AG04449 (cell line): ENCODE data around the gene CDHR3.

ENCODE experiments used
- CTCF ChIA-PET: fragments of 350-600 bp; formaldehyde crosslinking; extraction: SDS; loops from one replicate; lab custom pipeline; 2021; ENCODE audit warnings: antibody characterized with exemption; lab: Yijun Ruan, JAX
- POLR2A ChIA-PET: fragments of 400-600, 350-600 bp; formaldehyde crosslinking; extraction: SDS; loops from one replicate; lab custom pipeline; 2020; ENCODE audit warnings: antibody characterized with exemption, inconsistent platforms; lab: Yijun Ruan, JAX
- DNase-seq: peaks from one replicate; pipeline ENCODE4 v3.0.0-alpha.2; 2010; ENCODE audit warnings: low read depth, low spot score
- H3K4me3 ChIP-seq: 2 replicates; pipeline ENCODE4 v1.5.1; 2011; ENCODE audit warnings: low read depth, mild to moderate bottlenecking, control low read depth, low read length
- TF ChIP-seq, protein P1 (sequence below): IDR thresholded peaks from one replicate; pipeline ENCODE4 v1.5.1; 2011; ENCODE audit warnings: mild to moderate bottlenecking, moderate library complexity, low read length, control low read depth, inconsistent platforms; ENCODE audit not compliant: insufficient read depth; ENCODE audit errors: missing control alignments

Gene CDHR3

DNA sequence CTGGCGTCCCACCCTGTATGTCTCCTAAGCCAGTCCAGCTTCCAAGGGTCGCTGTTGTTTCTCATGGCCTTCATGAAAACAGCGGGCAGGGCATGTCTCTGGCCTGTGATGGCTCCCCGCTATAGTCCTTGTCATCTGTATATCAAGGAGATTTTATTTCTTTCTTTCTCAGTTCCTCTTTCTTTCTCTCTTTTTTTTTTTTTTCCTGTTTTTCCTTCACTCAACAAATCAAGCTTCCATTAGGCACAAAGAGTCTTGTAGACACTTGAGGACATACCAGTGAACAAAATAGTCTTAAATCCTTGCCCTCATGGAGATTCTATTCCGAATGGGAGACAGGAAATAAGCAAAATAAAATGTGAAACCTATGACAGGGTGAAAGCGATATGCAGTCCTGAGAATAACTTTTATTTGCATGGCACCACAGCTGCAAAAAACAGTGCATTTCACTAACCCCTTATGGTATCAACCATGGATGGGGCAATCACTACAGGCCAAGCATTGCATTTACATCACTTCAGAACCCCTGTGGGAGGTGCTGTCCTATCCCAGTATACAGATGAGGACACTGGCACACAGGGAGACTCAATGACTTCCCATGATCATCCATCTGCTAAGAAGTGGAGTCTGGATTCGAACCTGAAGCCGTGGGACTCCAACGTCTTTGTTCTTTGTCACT, 98.4 kb downstream of the CDHR3 start:
- H3K4me3 ChIP-seq, result no peak overlapping the region
- DNase-seq, result no peak
- TF ChIP-seq, protein P1, sequence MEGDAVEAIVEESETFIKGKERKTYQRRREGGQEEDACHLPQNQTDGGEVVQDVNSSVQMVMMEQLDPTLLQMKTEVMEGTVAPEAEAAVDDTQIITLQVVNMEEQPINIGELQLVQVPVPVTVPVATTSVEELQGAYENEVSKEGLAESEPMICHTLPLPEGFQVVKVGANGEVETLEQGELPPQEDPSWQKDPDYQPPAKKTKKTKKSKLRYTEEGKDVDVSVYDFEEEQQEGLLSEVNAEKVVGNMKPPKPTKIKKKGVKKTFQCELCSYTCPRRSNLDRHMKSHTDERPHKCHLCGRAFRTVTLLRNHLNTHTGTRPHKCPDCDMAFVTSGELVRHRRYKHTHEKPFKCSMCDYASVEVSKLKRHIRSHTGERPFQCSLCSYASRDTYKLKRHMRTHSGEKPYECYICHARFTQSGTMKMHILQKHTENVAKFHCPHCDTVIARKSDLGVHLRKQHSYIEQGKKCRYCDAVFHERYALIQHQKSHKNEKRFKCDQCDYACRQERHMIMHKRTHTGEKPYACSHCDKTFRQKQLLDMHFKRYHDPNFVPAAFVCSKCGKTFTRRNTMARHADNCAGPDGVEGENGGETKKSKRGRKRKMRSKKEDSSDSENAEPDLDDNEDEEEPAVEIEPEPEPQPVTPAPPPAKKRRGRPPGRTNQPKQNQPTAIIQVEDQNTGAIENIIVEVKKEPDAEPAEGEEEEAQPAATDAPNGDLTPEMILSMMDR, result no peak
- CTCF ChIA-PET, result interaction anchor here (1.2 to 2.6 kb wide), 5 partner anchors 88 to 105 kb away, joined by 3 to 24 read pairs (median 5); no protein-coding TSS in a partner anchor
- POLR2A ChIA-PET, result no interaction called here

DNA sequence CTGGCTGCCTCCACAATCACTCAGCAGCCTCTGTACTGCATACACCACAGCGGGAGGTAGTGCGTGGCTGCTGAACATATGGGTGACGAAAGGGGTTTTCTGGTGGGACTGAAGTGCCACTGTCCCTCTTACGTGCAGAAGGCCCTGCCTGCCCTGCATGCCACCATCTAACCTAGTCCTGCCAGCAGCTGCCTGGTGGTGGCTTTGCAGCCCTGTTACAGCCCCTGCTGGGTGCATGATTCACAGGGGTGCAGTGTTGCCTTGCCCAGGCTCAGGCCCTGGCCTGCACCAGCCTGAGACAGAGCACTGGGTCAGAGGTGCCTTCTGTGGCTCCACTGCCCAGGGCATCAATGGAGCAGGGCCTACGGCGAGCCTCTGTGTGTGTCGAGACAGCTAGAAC, 98.9 kb downstream of the CDHR3 start:
- H3K4me3 ChIP-seq, result no peak overlapping the region
- ChIA-PET POLR2A (no interaction called here), CTCF (interaction anchor here (1.4 to 2.6 kb wide), 3 partner anchors 92 to 104 kb away, joined by 3 to 24 read pairs (median 14); no protein-coding TSS in a partner anchor)
- DNase-seq, result no peak
- TF ChIP-seq, protein P1, result no peak

DNA sequence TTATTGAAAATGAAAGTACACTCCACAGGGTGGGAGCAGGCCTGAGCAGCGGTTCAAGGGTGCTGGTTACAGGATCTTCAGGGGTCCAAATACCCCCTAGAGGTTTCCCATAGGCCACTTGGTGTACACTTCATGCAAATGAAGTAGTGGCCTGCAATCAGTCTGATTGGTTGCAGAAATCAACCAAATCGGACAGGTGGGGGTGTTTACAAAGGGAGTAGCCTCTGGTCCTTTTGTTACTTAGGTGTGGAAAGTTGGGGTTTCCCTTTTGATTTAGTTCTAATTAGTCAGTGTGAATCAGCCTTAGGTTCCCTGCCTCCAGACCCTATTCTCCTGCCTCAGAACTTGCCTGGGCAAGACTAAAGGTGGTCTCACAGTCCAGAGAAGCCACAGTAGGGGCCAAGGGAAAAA, 99.5 kb downstream of the CDHR3 start:
- no peak for DNase-seq
- H3K4me3 ChIP-seq, result no peak overlapping the region
- CTCF ChIA-PET, result interaction anchor here (2.6 kb wide), 1 partner anchor 104 kb away, joined by 14 read pairs; no protein-coding TSS in a partner anchor
- POLR2A ChIA-PET, result no interaction called here
- TF ChIP-seq, protein P1, result no peak

DNA sequence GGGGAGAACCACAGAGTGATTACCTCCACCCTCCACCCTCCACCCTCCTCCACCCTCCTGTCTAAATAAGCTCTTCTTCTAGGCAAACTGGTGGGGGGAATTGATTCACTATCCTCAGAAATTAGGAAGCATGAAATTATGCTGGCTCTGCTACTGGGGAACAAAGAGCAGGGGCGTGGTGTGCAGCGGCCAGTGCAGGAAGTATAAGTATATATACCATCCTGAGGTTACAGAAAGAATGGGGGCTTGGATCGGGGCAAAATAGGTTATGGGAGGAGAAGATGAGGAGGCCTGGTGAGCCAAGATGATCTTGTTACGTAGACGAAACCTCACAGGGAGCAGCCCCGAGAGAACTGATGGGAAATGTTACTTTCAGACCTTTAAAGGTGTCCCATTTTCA, 100.0 kb downstream of the CDHR3 start:
- CTCF ChIA-PET, result interaction anchor here (1.3 to 3.9 kb wide), 2 partner anchors 12 to 91 kb away, joined by 3 to 31 read pairs; no protein-coding TSS in a partner anchor
- H3K4me3 ChIP-seq, result no peak overlapping the region
- no peak for DNase-seq
- POLR2A ChIA-PET, result no interaction called here
- TF ChIP-seq, protein P1, result no peak

DNA sequence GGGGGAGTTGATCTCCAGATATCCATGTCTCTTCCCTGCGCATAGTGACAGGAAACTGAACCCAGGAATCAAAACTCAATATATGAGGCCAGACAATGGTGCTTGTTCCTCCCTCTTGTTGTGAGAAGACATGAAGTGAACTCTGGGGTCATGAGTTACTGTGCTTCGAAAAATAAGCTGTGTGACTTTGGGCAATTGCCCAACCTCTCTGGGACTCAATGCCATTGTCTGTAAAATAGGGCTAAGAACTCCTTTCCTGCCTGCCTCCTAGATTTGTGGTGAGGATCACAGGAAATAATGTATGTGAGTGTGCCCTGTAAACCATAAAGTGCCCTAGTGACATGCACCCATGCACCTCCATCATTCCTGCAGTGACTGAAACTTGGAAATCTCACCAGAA, 100.6 kb downstream of the CDHR3 start:
- DNase-seq, result no peak
- ChIA-PET POLR2A (no interaction called here), CTCF (interaction anchor here (1.2 to 3.9 kb wide), 3 partner anchors 13 to 90 kb away, joined by 3 to 31 read pairs (median 3); no protein-coding TSS in a partner anchor)
- H3K4me3 ChIP-seq, result no peak overlapping the region
- TF ChIP-seq, protein P1, result no peak

DNA sequence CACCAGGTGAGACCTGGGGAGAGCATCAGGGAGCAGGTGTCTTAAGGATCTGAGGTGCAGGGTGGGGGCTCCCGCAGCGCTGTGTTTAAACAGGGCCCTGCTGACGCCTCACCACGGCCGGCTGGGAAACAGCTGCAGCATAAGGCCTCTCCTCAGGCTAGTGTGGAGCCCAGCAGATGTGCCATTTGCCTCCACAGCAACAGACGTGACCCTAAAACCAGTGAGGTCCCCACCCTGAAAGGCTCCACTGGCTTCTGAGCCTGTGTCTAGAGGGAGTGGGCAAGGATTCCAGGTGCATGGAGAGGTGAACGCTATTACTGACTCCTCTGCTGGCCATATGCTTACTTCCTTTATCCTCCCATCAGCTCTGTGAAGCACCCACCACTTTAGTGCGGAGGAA, 101.3 kb downstream of the CDHR3 start:
- CTCF ChIA-PET, result interaction anchor here (1.2 to 3.9 kb wide), 4 partner anchors 13 to 92 kb away, joined by 3 to 31 read pairs (median 4); no protein-coding TSS in a partner anchor
- no peak overlapping the region for H3K4me3 ChIP-seq
- DNase-seq, result no peak
- TF ChIP-seq, protein P1, result no peak
- POLR2A ChIA-PET, result no interaction called here
